Mucosa of rectum (tissue), 2 donors: ENCODE results near the gene OGFRL1.
A peak's percentile ranks its signal among the peaks of the same experiment; 100 is the strongest.

Experiments used
- H3K27ac ChIP-seq, 2 donors: one replicate each; pipeline ENCODE4 v1.7.0; 2013; ENCODE audit warnings: inconsistent platforms in 2 of 2, low read depth in 2 of 2, low read length in 2 of 2
- H3K27me3 ChIP-seq, 2 donors: one replicate each; pipeline ENCODE4 v1.7.0; 2013; ENCODE audit warnings: low read length in 2 of 2; ENCODE audit not compliant: control insufficient read depth in 2 of 2, insufficient read depth in 2 of 2
- H3K36me3 ChIP-seq, 2 donors: one replicate each; pipeline ENCODE4 v1.7.0; 2013; ENCODE audit warnings: low read length in 2 of 2; ENCODE audit not compliant: control insufficient read depth in 2 of 2, insufficient read depth in 2 of 2
- H3K4me1 ChIP-seq, 2 donors: one replicate each; pipeline ENCODE4 v1.7.0; 2013; ENCODE audit warnings: low read length in 2 of 2, mild to moderate bottlenecking in 1 of 2; ENCODE audit not compliant: control insufficient read depth in 2 of 2, insufficient read depth in 2 of 2
- H3K4me3 ChIP-seq, 2 donors: one replicate each; pipeline ENCODE4 v1.7.0; 2013; ENCODE audit warnings: low read length in 2 of 2
- H3K9ac ChIP-seq, 2 donors: one replicate each; pipeline ENCODE4 v1.7.0; 2013; ENCODE audit warnings: low read length in 2 of 2, low read depth in 1 of 2, mild to moderate bottlenecking in 1 of 2
- H3K9me3 ChIP-seq, 2 donors: one replicate each; pipeline ENCODE4 v1.7.0; 2013; ENCODE audit warnings: low read length in 2 of 2; ENCODE audit not compliant: control insufficient read depth in 2 of 2
- donor health status: healthy.
- donor health status: Normal muscosa, but diverticular disease.

Gene OGFRL1

GRCh38 chr6:71284785-71285184 is 3.8 kb upstream of the OGFRL1 start:
- Histone ChIP-seq H3K27ac (no peak overlapping the region), H3K9me3 (no peaks in the 10 kb centered on the region), H3K4me1 (peaks cover 7% of the 10 kb centered on the region in 2 donors), H3K36me3 (no peaks in the 10 kb centered on the region), H3K27me3 (no peaks in the 10 kb centered on the region), H3K9ac (no peak overlapping the region), H3K4me3 (no peak overlapping the region)

GRCh38 chr6:71287038-71287437 is 1.6 kb upstream of the OGFRL1 start:
- Histone ChIP-seq H3K4me3 (peak overlapping the region in 1 of 2 donors; percentile 41), H3K9ac (no peak overlapping the region), H3K4me1 (peaks cover 7% of the 10 kb centered on the region in 2 donors), H3K36me3 (no peaks in the 10 kb centered on the region), H3K27me3 (no peaks in the 10 kb centered on the region), H3K27ac (peak overlapping the region; percentile 82 to 89), H3K9me3 (no peaks in the 10 kb centered on the region)

- H3K4me3 ChIP-seq, result peak overlapping the region; percentile 71 to 72
- peaks cover 7% of the 10 kb centered on the region in 2 donors for H3K4me1 ChIP-seq
These were observed 734 bp upstream of the OGFRL1 start for GRCh38 chr6:71287926-71288227.

GRCh38 chr6:71289039-71289801 is 609 bp downstream of the OGFRL1 start:
- H3K9ac ChIP-seq, result peak overlapping the region; percentile 49 to 80
- H3K27ac ChIP-seq, result peak overlapping the region; percentile 60 to 82
- H3K27me3 ChIP-seq, result no peaks in the 10 kb centered on the region
- H3K4me1 ChIP-seq, result peaks cover 7% of the 10 kb centered on the region in 2 donors
- H3K36me3 ChIP-seq, result peaks cover 0 to 2% of the 10 kb centered on the region in 2 donors
- peak overlapping the region; percentile 69 to 71 for H3K4me3 ChIP-seq
- no peaks in the 10 kb centered on the region for H3K9me3 ChIP-seq

More at GRCh38 chr6:71287926-71288227, 734 bp upstream of the OGFRL1 start:
- Histone ChIP-seq H3K36me3 (no peaks in the 10 kb centered on the region), H3K9me3 (no peaks in the 10 kb centered on the region), H3K9ac (peak overlapping the region; percentile 38 to 80), H3K27me3 (no peaks in the 10 kb centered on the region), H3K27ac (peak overlapping the region; percentile 82 to 89)

GRCh38 chr6:71289802-71290175 is 1.2 kb downstream of the OGFRL1 start:
- Histone ChIP-seq H3K4me1 (peaks cover 7% of the 10 kb centered on the region in 2 donors), H3K9me3 (no peaks in the 10 kb centered on the region), H3K4me3 (peak overlapping the region; percentile 69 to 71), H3K36me3 (peaks cover 0 to 6% of the 10 kb centered on the region in 2 donors), H3K27ac (no peak overlapping the region), H3K9ac (peak overlapping the region in 1 of 2 donors; percentile 80), H3K27me3 (no peaks in the 10 kb centered on the region)

GRCh38 chr6:71290611-71291010 is 2.0 kb downstream of the OGFRL1 start:
- no peak overlapping the region for H3K27ac ChIP-seq
- no peaks in the 10 kb centered on the region for H3K9me3 ChIP-seq
- H3K9ac ChIP-seq, result no peak overlapping the region
- H3K4me3 ChIP-seq, result no peak overlapping the region
- H3K4me1 ChIP-seq, result peaks cover 7% of the 10 kb centered on the region in 2 donors
- H3K36me3 ChIP-seq, result peaks cover 0 to 6% of the 10 kb centered on the region in 2 donors
- no peaks in the 10 kb centered on the region for H3K27me3 ChIP-seq

- Histone ChIP-seq H3K9ac (no peak overlapping the region), H3K9me3 (no peaks in the 10 kb centered on the region), H3K36me3 (peaks cover 0 to 6% of the 10 kb centered on the region in 2 donors), H3K4me1 (peaks cover 7% of the 10 kb centered on the region in 2 donors), H3K4me3 (no peak overlapping the region), H3K27ac (no peak overlapping the region), H3K27me3 (no peaks in the 10 kb centered on the region)
These were observed 3.4 kb downstream of the OGFRL1 start for GRCh38 chr6:71292001-71292400.

GRCh38 chr6:71294121-71294523 is 5.5 kb downstream of the OGFRL1 start:
- H3K4me3 ChIP-seq, result no peak overlapping the region

GRCh38 chr6:71298459-71298858 is 9.8 kb downstream of the OGFRL1 start:
- no peak overlapping the region for H3K27ac ChIP-seq
- H3K9ac ChIP-seq, result no peak overlapping the region
- no peak overlapping the region for H3K4me3 ChIP-seq
- no peaks in the 10 kb centered on the region for H3K4me1 ChIP-seq
- no peaks in the 10 kb centered on the region for H3K9me3 ChIP-seq
- H3K36me3 ChIP-seq, result peaks cover 0 to 6% of the 10 kb centered on the region in 2 donors
- H3K27me3 ChIP-seq, result no peaks in the 10 kb centered on the region

More at GRCh38 chr6:71294121-71294523, 5.5 kb downstream of the OGFRL1 start:
- peaks cover 0 to 6% of the 10 kb centered on the region in 2 donors for H3K36me3 ChIP-seq
- H3K9me3 ChIP-seq, result no peaks in the 10 kb centered on the region
- no peaks in the 10 kb centered on the region for H3K4me1 ChIP-seq
- H3K27ac ChIP-seq, result no peak overlapping the region
- H3K9ac ChIP-seq, result no peak overlapping the region
- H3K27me3 ChIP-seq, result no peaks in the 10 kb centered on the region

GRCh38 chr6:71299541-71300470 is 11.2 kb downstream of the OGFRL1 start:
- no peak overlapping the region for H3K4me3 ChIP-seq
- H3K9ac ChIP-seq, result no peak overlapping the region
- H3K4me1 ChIP-seq, result no peaks in the 10 kb centered on the region
- H3K27ac ChIP-seq, result no peak overlapping the region
- H3K36me3 ChIP-seq, result no peaks in the 10 kb centered on the region
- no peaks in the 10 kb centered on the region for H3K9me3 ChIP-seq
- H3K27me3 ChIP-seq, result no peaks in the 10 kb centered on the region
